ENCODE measurements around the gene DAD1. TPM values are rescaled to one million over a fixed set of nuclear protein-coding genes. Genes with fewer than 3 reads are reported as not detected.

Gene DAD1
- total RNA-seq, 2 donors from 2014 or later, result 176 to 193 TPM

GRCh38 chr14:22597771-22598098 lies 8.7 kb upstream of the DAD1 start:
- Histone ChIP-seq H3K9me3 (ENCODE audit: control insufficient read depth, low read length) (no peaks in the 10 kb centered on the region), H3K4me3 (ENCODE audit: low read length) (peak overlapping the region; percentile 95), H3K27me3 (ENCODE audit: control insufficient read depth, insufficient read depth, low read length, poor library complexity, severe bottlenecking) (no peaks in the 10 kb centered on the region), H3K36me3 (ENCODE audit: control insufficient read depth, insufficient read depth, low read length) (peaks cover 19% of the 10 kb centered on the region), H3K4me1 (ENCODE audit: control insufficient read depth, insufficient read depth, low read length) (peaks cover 30% of the 10 kb centered on the region), H3K27ac (ENCODE audit: low read depth, low read length) (no peak overlapping the region), H3K9ac (ENCODE audit: extremely low read depth, low read length, poor library complexity, severe bottlenecking) (peak overlapping the region; percentile 7)
- 23 to 29% methylated on average over 9 of the region's 9 CpGs for WGBS, 2 experiments (ENCODE audit: insufficient coverage in 1 of 2, insufficient read length in 1 of 2)
- peak overlapping the region; percentile 91 for H3K4me3 Mint-ChIP-seq
- no peaks in the 10 kb centered on the region for H3K27me3 Mint-ChIP-seq (ENCODE audit: insufficient read depth)
- no peak for DNase-seq
- H3K4me1 Mint-ChIP-seq, result peaks cover 65% of the 10 kb centered on the region
- H3K9me3 Mint-ChIP-seq, result no peaks in the 10 kb centered on the region
- H3K27ac Mint-ChIP-seq, result peak overlapping the region; percentile 94
- H3K36me3 Mint-ChIP-seq (ENCODE audit: low read depth), result peaks cover 25% of the 10 kb centered on the region
- TF ChIP-seq, protein P1, sequence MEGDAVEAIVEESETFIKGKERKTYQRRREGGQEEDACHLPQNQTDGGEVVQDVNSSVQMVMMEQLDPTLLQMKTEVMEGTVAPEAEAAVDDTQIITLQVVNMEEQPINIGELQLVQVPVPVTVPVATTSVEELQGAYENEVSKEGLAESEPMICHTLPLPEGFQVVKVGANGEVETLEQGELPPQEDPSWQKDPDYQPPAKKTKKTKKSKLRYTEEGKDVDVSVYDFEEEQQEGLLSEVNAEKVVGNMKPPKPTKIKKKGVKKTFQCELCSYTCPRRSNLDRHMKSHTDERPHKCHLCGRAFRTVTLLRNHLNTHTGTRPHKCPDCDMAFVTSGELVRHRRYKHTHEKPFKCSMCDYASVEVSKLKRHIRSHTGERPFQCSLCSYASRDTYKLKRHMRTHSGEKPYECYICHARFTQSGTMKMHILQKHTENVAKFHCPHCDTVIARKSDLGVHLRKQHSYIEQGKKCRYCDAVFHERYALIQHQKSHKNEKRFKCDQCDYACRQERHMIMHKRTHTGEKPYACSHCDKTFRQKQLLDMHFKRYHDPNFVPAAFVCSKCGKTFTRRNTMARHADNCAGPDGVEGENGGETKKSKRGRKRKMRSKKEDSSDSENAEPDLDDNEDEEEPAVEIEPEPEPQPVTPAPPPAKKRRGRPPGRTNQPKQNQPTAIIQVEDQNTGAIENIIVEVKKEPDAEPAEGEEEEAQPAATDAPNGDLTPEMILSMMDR (conservative IDR thresholded peaks at IDR 0.05), result no peak

GRCh38 chr14:22597265-22597664 lies 8.2 kb upstream of the DAD1 start:
- Mint-ChIP-seq H3K27me3 (ENCODE audit: insufficient read depth) (no peaks in the 10 kb centered on the region), H3K4me1 (peaks cover 69% of the 10 kb centered on the region), H3K4me3 (peak overlapping the region; percentile 91), H3K36me3 (ENCODE audit: low read depth) (peaks cover 21% of the 10 kb centered on the region), H3K27ac (peak overlapping the region; percentile 75), H3K9me3 (no peaks in the 10 kb centered on the region)
- Histone ChIP-seq H3K27ac (ENCODE audit: low read depth, low read length) (no peak overlapping the region), H3K9me3 (ENCODE audit: control insufficient read depth, low read length) (no peaks in the 10 kb centered on the region), H3K4me1 (ENCODE audit: control insufficient read depth, insufficient read depth, low read length) (peaks cover 30% of the 10 kb centered on the region), H3K27me3 (ENCODE audit: control insufficient read depth, insufficient read depth, low read length, poor library complexity, severe bottlenecking) (no peaks in the 10 kb centered on the region), H3K4me3 (ENCODE audit: low read length) (peak overlapping the region; percentile 95), H3K36me3 (ENCODE audit: control insufficient read depth, insufficient read depth, low read length) (peaks cover 14% of the 10 kb centered on the region), H3K9ac (ENCODE audit: extremely low read depth, low read length, poor library complexity, severe bottlenecking) (peak overlapping the region; percentile 7)
- 85 to 99% methylated on average over 6 of the region's 6 CpGs for WGBS, 2 experiments (ENCODE audit: insufficient coverage in 1 of 2, insufficient read length in 1 of 2)
- DNase-seq, result peak; percentile 67
- TF ChIP-seq, protein P1 (conservative IDR thresholded peaks at IDR 0.05), result no peak

DNA sequence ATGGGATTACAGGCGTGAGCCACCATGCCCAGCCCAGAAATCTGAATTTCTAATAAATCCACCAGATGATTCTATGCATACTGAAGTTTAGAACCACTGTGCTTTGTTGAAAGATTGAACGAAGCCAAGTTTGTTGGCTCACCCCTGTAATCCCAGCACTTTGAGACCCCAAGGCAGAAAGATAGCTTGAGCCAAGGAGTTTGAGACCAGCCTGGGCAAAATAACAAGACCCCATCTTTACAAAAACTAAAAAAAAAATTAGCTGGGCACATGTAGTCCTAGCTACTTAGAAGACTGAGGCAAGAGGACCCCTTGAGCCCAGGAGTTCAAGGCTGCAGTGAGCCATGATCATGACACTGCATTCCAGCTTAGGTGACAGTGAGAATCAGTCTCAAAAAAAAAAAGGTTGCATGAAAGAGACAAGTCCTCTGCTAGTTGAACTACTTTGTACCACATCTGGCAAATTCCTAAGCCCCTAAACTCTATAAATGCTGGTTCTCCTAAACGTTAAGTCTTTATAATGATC lies 7.4 kb upstream of the DAD1 start:
- no peak for DNase-seq
- Mint-ChIP-seq H3K27me3 (ENCODE audit: insufficient read depth) (no peaks in the 10 kb centered on the region), H3K9me3 (no peaks in the 10 kb centered on the region), H3K4me1 (peaks cover 76% of the 10 kb centered on the region), H3K27ac (peak overlapping the region; percentile 75), H3K36me3 (ENCODE audit: low read depth) (peaks cover 12% of the 10 kb centered on the region), H3K4me3 (peak overlapping the region; percentile 91)
- WGBS, 2 experiments (ENCODE audit: insufficient coverage in 1 of 2, insufficient read length in 1 of 2), result 90 to 94% methylated on average over 3 of the region's 3 CpGs
- Histone ChIP-seq H3K9me3 (ENCODE audit: control insufficient read depth, low read length) (no peaks in the 10 kb centered on the region), H3K27ac (ENCODE audit: low read depth, low read length) (no peak overlapping the region), H3K36me3 (ENCODE audit: control insufficient read depth, insufficient read depth, low read length) (peaks cover 6% of the 10 kb centered on the region), H3K9ac (ENCODE audit: extremely low read depth, low read length, poor library complexity, severe bottlenecking) (no peak overlapping the region), H3K27me3 (ENCODE audit: control insufficient read depth, insufficient read depth, low read length, poor library complexity, severe bottlenecking) (no peaks in the 10 kb centered on the region), H3K4me1 (ENCODE audit: control insufficient read depth, insufficient read depth, low read length) (peaks cover 30% of the 10 kb centered on the region), H3K4me3 (ENCODE audit: low read length) (no peak overlapping the region)
- TF ChIP-seq, protein P1 (conservative IDR thresholded peaks at IDR 0.05), result no peak

All from endodermal cell (in vitro differentiated cells).